Skeletal muscle cell (primary cell): ENCODE results near the gene ASCL2.

Experiments used
- DNase-seq: peaks from one replicate; pipeline ENCODE4 v3.0.0-alpha.2; 2010; ENCODE audit warnings: low read depth
- H3K4me3 ChIP-seq: 2 replicates; pipeline ENCODE4 v1.5.1; 2011; ENCODE audit warnings: low read depth, mild to moderate bottlenecking, control low read depth, low read length, moderate library complexity

Gene ASCL2

DNA sequence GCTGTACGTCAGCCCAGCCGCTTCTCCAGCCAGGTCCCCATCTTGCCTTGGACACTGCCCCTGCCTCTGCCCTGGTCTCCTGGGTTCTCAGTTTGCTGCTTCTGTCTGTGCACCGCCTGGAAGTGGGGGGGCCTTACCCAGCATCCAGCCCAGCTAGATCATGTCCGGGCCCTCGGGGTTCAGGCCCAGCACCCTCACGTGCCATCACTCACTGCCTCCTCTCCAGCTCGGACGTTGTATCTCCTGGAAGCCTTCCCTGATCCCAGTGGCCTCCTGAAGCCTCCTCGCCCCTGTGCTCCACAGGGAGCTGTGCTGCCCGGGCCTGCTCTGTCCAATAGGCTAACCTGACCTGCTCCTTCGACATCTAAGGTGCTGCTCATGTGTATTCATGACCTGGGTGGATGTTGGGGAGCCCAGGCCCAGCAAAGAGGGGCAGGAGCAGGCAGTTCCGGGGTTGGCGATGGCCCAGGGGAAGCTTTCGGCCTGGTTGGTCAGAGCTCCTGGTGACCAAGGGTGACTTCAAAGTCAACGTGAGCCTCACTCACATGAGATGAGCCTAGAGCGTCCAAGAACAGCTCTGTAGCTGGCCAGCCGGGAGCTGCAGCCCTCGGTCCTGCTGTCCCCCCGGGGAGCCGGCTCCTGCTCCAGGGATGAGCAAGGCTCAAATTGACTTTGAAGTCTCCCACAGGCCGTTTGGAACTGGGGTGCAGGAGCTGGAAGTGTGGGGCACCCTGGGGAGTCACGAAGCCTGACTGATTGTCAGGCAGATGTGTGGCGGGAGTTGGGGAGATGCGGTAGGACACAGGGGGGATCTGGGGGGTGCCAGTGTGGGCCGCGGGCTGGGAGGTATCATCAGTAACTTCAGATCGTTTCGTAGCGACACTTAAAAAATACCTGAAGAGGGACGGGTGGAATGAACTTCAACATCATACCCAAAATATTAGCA, 5.2 kb upstream of the ASCL2 start:
- H3K4me3 ChIP-seq, result no peak overlapping the region
- DNase-seq, result no peak

DNA sequence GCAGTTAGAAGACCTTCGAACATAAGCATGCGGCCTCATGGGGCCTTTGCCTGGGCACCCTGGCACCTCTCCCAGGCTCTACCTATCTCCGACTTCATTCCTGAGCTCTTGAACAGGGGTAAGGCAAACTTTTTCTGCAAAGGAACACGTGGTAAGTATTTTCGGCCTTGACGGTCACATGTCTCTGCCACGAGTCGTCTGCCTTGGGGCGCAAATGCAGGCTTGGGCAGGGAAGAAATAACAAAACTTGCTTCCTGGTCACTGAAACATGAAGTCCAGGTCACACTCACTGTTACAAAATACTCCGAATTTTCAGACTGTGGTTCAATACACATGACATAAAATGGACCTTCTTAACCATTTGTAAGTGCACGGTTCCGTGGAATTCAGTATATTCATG, 3.4 kb upstream of the ASCL2 start:
- no peak overlapping the region for H3K4me3 ChIP-seq
- no peak for DNase-seq

DNA sequence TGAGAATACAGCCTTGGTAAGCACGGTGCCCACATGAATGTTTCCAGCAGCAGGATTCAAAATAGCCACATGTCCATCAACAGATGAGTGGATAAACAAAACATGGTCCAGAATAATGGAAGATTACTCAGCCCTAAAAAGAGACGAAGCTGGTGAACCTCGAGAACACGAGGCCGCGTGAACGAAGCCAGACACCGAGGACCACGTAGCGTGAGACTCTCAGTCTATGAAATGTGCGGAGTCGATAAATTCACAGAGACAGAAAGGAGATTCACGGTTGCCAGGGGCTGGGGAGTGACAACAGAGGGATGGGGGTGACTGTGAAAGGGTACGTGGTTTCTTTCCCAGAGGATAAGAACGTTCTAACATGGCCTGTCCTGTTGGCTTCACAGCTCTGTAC, 2.9 kb upstream of the ASCL2 start:
- DNase-seq, result no peak
- no peak overlapping the region for H3K4me3 ChIP-seq

DNA sequence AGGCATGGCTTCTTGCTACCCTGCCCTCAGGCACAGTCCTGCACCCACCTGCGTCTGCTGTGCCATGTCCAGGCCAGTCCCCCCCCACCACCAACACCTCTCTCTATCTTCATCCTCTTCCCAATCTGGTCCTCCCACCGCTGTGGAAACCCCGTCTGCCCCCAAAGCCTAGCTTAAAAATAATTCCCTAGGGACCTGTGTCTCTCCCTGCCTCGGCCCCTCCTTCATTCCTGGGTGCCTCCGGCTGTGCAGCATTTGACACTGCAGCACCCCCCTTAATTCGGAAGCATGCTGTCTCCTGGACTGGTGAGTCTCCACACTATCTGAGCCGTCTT, 2.5 kb upstream of the ASCL2 start:
- no peak for DNase-seq
- no peak overlapping the region for H3K4me3 ChIP-seq

DNA sequence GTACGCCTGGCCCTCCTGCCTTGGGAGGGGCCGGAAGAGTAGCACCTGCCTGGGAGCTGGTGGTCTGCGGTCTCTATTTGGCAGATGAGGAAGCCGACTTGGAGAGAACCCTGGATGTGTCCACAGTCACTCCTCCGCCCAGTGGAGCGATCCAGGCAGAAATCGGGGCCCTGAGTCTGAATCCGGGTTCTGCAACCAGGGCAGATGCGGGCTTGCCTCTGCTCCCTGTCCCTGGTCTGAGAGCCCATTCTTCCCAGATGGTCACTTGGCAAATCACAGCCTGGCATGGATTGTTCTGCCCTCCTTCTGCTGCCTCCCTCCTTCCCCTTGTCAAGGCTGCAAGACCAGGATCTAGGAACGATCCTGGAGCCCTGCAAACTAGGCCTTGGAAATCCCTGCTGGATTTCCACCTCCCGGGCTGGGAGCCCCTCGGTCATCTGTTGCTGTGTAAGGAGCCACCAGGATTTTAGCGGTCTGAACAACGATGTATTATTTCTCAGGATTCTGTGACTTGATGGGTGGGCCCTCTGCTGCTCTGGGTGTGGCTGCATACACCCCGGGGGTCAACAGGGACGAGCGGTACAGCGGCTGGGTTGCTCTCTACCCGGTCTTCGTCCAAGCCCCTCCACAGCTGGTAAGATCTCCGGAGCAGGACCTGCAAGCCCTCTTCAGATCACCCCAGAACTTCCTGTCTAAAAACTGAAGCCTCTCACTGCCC, 2.0 kb upstream of the ASCL2 start:
- DNase-seq, result no peak
- H3K4me3 ChIP-seq, result no peak overlapping the region

DNA sequence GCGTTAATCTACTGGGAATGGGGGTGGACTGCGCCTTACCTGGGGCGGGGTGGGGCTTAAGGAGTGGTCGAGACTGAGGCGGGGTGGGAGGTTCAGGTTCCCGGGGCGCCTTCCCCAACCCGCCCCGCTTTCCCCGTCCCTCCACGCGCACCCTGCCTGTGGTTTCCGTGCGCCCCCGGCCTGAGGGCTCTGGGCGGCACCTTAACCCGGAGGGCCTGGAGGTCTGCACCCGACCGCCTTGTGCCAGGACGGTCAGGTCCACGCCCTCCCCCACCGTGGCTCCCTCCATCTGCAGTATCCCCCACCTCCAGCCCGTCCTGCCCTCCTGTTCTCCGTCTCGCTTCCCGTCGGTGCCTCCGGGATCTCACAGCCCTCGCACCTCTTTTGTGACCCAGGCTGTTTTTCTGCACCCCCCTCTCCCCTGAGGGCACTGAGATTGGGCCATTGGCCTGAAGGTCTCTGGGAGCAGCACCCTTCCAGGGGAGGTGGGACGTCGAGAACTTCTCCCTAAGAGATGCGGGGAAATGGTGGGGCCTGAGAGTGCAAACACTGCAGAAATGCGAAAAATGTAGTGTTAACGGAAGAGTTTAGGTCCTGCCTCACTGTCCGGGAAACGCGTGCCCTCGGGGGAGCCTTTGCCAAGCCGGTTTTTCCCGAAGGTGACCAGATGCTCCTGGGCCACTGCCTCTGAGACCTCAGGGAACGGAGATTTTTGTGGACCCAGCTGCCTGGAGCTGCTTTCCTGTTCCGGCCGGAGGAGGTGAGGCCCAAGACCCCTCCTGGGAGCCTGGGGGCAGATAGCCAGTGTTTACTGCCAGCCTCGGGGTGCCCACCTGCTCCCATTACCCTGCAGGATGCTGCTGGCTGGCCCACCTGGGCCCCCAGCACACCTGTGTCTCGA, 1.2 kb upstream of the ASCL2 start:
- no peak overlapping the region for H3K4me3 ChIP-seq
- no peak for DNase-seq

DNA sequence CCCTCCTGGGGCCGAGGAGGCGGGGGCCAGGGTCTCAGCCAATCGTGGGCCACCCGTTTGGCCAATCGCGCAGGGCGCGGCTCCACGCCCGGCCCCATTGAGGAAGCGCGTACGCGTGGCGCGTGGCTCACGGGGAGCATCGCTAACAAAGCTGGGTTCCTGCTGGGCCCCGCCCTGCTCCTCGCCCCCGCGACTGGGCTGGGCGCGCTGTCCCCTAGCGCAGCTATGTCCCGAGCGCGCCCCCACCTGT, 614 bp upstream of the ASCL2 start:
- no peak overlapping the region for H3K4me3 ChIP-seq
- DNase-seq, result no peak

DNA sequence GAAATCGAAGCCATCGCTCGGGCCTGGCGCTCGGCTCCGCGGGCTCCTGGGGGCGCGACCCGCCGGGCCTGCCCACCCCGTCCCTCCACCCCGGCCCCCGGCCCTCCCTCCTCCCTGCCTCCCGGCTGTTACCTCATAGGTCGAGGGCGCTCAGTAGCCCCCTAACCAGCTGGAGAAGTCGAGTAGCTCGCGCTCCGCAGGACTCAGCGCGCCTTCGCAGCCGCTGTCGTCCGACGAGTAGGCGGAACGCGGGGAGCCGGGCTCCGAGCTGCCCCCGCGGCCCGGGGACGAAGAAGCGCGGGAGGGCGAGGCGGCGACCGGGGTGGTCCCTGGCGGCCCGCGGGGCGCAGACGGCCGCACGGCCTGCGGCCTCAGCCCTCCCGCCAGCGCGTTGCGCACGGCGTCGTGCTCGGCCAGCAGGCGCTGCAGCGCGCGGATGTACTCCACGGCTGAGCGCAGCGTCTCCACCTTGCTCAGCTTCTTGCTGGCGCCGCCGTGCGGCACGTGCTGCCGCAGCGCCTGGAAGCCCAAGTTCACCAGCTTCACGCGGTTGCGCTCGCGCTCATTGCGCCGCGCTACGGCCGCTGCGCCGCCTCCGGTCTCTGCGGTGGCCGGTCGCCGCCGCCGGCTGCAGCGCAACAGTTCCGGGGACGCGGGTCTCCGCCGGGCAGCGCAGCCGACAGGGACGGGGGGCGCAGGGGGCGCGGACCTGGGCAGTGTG, 627 bp downstream of the ASCL2 start:
- DNase-seq, result no peak
- H3K4me3 ChIP-seq, result peak overlapping the region; percentile 39

DNA sequence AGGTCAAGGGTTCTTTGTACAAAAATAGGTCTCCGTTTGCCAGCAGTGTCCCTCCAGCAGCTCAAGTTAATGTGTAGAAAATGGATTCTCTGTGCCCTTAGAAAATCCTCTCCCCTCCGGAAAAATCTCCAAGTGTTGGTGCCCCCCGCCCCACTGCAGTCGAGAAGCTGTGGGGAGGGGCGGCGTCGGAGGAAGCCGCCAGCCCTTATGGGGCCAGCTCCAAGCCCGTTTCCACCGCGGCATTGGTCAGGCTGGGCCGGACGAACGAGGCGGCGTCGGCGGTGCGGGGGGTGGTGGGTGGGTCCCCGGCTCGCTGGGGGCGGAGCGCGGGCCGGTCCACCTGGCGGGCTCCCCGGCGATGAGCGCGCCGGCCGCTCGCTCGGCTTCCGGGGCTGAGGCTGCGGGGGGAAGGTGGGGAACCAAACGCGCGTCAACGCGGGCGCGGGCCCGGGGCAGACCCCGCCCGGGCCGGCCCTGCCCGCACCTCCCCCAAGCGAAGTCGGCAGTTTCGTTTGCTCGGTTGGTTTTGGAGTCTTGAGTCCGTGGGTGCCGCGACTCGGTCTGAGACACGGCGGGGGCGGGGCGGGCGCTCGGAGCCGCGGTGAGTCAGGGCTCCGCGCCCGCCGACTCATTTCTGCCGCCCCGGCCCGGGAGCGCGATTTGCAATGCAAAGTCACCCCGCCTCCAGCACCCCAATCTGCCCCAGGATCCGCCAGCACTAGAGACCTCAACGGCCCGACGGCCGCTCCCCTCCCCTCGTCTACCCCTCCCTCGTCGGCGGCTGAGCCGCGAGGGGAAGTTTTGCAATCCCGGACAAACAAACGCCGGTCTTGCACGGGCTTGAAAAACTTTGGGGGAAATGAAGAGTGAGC, 1.4 kb downstream of the ASCL2 start:
- peak overlapping the region; percentile 39 for H3K4me3 ChIP-seq
- no peak for DNase-seq

DNA sequence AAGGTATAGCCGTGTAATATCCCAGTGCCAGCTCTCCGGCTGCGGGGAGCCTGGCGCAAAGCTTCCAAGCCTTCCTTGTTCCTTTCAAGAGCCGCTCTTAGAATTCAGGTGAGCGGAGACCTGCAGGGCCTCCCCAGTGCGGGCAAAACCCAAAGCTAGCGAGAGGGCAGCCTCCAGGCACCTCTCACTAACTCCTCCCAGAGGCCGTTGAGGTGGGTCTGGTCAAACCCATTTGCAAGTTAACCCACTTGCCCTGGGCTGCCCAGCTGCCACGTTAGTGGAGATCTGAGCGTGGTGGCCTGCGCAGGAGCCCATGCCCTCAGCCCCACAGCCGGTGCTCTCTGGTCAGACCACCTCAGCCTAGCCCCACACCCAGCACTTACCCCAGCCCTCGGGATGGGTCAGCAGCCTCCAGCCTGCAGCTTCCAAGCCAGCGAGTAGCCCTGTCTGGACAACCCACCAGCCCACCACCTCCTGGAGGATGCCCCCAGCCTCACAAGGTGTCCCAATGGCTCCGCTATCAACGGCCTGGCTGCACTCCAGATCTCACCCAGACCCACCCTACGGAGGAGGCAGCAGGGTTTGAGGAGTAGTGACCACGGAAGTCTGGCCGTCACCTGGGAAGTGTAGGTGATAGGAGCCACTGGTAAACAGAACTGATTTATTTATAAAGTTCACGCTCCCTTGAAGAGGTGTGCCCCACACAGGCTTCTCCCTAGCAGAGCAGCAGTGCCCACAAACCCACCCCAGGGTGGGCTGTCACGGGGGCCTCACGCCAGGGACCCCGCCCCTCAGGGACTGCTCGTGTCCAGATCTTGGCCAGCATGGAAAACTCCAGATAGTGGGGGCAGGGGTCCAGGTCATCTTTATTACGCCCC, 2.3 kb downstream of the ASCL2 start:
- no peak for DNase-seq
- no peak overlapping the region for H3K4me3 ChIP-seq

DNA sequence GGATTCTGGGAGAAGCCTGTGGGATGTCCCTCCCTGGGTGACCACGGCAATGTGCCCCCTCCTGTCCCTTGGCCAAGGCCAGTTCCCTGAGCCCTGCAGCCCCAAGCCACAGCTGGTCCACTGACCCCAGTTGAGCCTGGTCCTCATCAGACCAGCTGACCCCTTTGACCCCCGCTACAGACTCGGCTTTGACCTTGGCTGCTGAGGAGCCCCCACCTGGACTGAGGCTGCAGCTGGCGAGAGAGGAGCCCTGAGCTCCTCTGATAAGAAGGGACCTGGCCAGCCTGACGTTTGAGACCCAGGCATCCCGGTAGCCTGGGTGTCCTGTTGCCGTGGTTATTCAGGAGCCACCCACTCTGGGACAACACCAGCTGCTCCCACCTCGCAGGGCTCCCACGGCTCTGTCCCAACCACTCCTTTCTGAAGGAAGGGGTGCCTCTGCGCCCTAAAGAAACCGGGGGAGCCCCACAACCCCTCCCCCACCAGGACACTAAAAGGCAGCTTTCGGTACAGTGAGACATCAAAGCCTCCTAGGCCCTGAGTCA, 3.0 kb downstream of the ASCL2 start:
- no peak for DNase-seq
- no peak overlapping the region for H3K4me3 ChIP-seq

DNA sequence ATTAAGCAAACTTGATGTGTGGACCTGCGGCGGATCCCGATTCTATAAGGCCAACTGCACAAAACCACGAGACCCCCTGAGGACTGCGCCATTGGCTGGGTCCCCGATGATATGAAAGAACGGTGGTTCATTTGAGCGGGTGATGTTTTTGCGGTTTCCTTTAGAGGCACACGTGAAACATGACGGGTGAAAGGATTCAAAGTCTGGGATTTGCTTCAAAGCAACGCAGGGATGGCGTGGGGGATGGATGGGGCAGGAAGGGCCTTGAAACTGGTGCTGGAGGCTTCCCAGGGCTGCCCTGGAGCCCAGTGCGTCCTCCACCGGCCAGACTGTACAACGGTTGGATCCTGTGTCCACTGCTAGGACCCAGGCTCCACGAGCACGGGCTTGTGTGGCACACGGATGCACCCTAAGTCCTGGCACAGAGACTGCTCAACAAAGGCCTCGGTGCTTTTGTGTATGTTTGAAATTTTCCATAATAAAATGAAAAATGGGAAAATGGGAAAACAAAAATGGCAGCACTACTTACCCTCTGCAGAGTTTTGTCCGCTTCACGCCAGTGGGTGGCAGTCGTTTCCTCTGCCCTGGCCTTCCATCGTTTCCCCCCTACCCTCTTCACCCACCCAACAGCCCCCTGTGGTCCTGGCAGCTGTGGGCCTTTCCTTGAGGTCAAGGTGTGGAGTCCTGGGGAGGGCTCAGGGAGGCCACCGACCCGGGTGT, 3.6 kb downstream of the ASCL2 start:
- no peak for DNase-seq
- no peak overlapping the region for H3K4me3 ChIP-seq

DNA sequence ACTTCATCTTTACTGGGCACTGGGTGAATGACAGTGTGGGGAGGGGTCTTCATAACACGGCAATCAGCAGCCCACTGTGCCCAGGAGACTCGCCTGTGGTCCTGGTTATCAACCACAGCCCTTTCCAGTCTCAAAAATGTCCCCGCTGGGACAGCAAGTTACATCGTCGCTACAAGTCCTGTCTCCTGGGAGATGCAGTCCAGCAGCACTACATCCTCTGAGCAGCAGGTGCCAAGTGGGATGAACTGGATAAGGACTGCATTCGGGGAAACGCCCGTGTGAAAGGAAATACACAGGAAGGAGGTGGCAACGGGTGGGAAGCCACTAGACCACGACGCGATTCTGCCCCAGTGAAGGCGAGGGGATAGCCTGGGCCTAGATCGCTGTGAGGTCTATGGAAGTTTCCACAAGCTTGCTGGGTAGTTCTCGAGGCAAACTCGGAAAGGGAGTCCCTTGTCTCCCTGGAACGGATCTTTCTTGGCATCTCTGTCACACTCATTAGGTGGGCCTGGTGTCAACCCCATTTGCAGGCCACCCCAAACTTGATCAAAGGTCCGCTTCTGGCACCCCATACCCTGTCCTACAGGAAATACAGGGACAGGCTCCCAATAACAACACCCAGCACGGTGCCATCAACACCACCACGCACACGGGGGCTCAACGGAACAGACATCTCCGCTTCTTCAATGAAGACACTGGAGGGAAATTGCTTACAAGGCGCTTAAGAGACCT, 4.4 kb downstream of the ASCL2 start:
- no peak for DNase-seq
- H3K4me3 ChIP-seq, result no peak overlapping the region

DNA sequence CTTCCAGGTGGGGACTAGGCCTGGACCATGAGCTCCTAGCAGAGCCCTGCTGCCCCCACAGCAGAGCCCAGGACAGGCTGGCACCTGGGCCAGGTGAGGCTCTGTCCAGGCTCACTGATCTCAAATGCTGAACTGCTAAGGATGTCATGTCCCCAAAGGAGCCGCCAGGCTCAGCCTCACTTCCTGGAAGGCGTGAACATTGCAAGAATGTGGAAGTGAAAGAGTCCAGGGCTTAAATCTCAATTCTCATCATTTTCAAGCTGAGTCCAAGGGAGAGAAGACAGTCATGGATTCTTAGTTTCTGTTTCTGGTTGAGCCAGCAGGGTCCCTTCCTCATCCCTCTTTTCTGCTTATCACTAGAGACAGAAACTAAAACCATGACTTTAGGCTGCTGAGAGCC, 5.0 kb downstream of the ASCL2 start:
- DNase-seq, result no peak
- no peak overlapping the region for H3K4me3 ChIP-seq

DNA sequence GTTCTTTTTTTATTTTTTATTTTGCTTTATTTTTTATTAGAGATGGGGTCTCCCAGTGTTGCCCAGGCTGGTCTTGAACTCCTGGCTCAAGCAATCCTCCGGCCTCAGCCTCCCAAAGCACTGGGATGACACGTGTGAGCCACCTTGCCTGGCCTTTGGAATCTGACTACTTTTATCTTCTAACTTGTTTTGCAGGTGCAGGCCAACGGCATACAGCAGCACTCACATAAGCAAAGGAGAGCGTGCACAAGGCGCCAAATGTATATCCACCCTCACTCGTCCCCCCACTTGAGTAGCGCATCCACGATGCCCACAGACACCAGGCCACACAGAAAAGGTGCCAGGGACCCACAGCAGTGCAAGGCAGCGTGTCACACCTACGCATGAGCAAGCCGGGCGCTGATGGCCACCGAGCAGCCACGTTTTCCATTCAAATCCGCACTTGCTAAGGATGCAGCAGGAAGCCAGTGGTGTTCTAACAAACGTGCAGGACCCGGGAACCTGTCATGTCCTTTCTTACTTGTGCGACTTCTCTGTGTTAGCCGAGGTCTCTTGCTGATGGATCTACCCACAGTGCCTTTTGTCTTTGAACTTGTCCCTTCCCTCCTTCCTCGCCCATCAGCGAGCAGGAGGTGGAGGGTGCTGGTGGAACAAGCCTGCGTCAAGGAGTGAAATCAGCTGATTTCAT, 5.9 kb downstream of the ASCL2 start:
- DNase-seq, result no peak
- H3K4me3 ChIP-seq, result no peak overlapping the region
